Measurements from ENCODE around the gene RGS13.

RGS13 gene

GRCh38 chr1:192635041-192635440 lies 906 bp upstream of the RGS13 start:
- WGBS (ENCODE audit: extremely low coverage, insufficient coverage, insufficient read length) = no CpG with 5 or more reads among the region's 2 CpGs
- no peaks in the 10 kb centered on the region for H3K9me3 ChIP-seq (ENCODE audit: insufficient read depth, low read depth, low read length)
- H3K9ac ChIP-seq (ENCODE audit: low read length) = no peak overlapping the region
- H3K27me3 ChIP-seq (ENCODE audit: insufficient read depth, low read length) = no peaks in the 10 kb centered on the region
- no peak overlapping the region for H3K23ac ChIP-seq (ENCODE audit: low read length)
- DNase-seq = no peak
- no peaks in the 10 kb centered on the region for H3K79me2 ChIP-seq (ENCODE audit: control insufficient read depth, insufficient read depth, low read length, poor library complexity)
- no peak overlapping the region for H4K12ac ChIP-seq (ENCODE audit: low read depth, low read length)
- no peak overlapping the region for H4K8ac ChIP-seq (ENCODE audit: low read depth, low read length)
- no peak overlapping the region for H3K27ac ChIP-seq (ENCODE audit: low read depth, low read length)
- H3K4me3 ChIP-seq (ENCODE audit: low read depth, low read length) = no peak overlapping the region
- no peak overlapping the region for H3K4ac ChIP-seq (ENCODE audit: low read depth, low read length)
- no peak overlapping the region for H3K18ac ChIP-seq (ENCODE audit: low read length)
- H2BK5ac ChIP-seq (ENCODE audit: low read depth, low read length, poor library complexity) = no peak overlapping the region
- no peaks in the 10 kb centered on the region for H3K36me3 ChIP-seq (ENCODE audit: control insufficient read depth in 1 of 2, insufficient read depth in 2 of 2, low read length in 2 of 2)
- no peak overlapping the region for H3K14ac ChIP-seq (ENCODE audit: low read length)
- no peak overlapping the region for H2BK12ac ChIP-seq (ENCODE audit: low read length)
- H3K4me2 ChIP-seq (ENCODE audit: low read length) = no peak overlapping the region
- no peaks in the 10 kb centered on the region for H3K4me1 ChIP-seq (ENCODE audit: control insufficient read depth in 1 of 2, insufficient read depth in 2 of 2, low read length in 2 of 2)
- H2AK5ac ChIP-seq (ENCODE audit: low read length) = no peak overlapping the region
- H2AFZ ChIP-seq (ENCODE audit: insufficient read depth, low read length, poor library complexity) = no peak overlapping the region
- no peak overlapping the region for H4K91ac ChIP-seq (ENCODE audit: low read depth, low read length)
- H3K79me1 ChIP-seq (ENCODE audit: low read length) = no peaks in the 10 kb centered on the region
- no peak overlapping the region for H2BK120ac ChIP-seq (ENCODE audit: insufficient read depth, low read length, poor library complexity)

- no peak overlapping the region for H3K9ac ChIP-seq (ENCODE audit: low read length)
- H2BK12ac ChIP-seq (ENCODE audit: low read length) = no peak overlapping the region
- H3K27ac ChIP-seq (ENCODE audit: low read depth, low read length) = no peak overlapping the region
- no CpG with 5 or more reads among the region's 4 CpGs for WGBS (ENCODE audit: extremely low coverage, insufficient coverage, insufficient read length)
- no peak overlapping the region for H4K12ac ChIP-seq (ENCODE audit: low read depth, low read length)
- H2BK5ac ChIP-seq (ENCODE audit: low read depth, low read length, poor library complexity) = no peak overlapping the region
- no peak overlapping the region for H2BK120ac ChIP-seq (ENCODE audit: insufficient read depth, low read length, poor library complexity)
- H3K4me1 ChIP-seq (ENCODE audit: control insufficient read depth in 1 of 2, insufficient read depth in 2 of 2, low read length in 2 of 2) = no peaks in the 10 kb centered on the region
- H3K27me3 ChIP-seq (ENCODE audit: insufficient read depth, low read length) = no peaks in the 10 kb centered on the region
- H4K91ac ChIP-seq (ENCODE audit: low read depth, low read length) = no peak overlapping the region
- H3K4me2 ChIP-seq (ENCODE audit: low read length) = no peak overlapping the region
- no peak overlapping the region for H3K23ac ChIP-seq (ENCODE audit: low read length)
- no peaks in the 10 kb centered on the region for H3K9me3 ChIP-seq (ENCODE audit: insufficient read depth, low read depth, low read length)
- H3K18ac ChIP-seq (ENCODE audit: low read length) = no peak overlapping the region
- no peak overlapping the region for H2AFZ ChIP-seq (ENCODE audit: insufficient read depth, low read length, poor library complexity)
- no peaks in the 10 kb centered on the region for H3K79me1 ChIP-seq (ENCODE audit: low read length)
- H3K36me3 ChIP-seq (ENCODE audit: control insufficient read depth in 1 of 2, insufficient read depth in 2 of 2, low read length in 2 of 2) = no peaks in the 10 kb centered on the region
- no peak overlapping the region for H4K8ac ChIP-seq (ENCODE audit: low read depth, low read length)
- H2AK5ac ChIP-seq (ENCODE audit: low read length) = no peak overlapping the region
- no peak overlapping the region for H3K4me3 ChIP-seq (ENCODE audit: low read depth, low read length)
- DNase-seq = peak; percentile 13 to 61
- no peaks in the 10 kb centered on the region for H3K79me2 ChIP-seq (ENCODE audit: control insufficient read depth, insufficient read depth, low read length, poor library complexity)
- H3K4ac ChIP-seq (ENCODE audit: low read depth, low read length) = no peak overlapping the region
- no peak overlapping the region for H3K14ac ChIP-seq (ENCODE audit: low read length)
Observed at GRCh38 chr1:192639607-192640368, 3.8 kb downstream of the RGS13 start.

GRCh38 chr1:192652159-192652558 lies 16.2 kb downstream of the RGS13 start:
- no peak overlapping the region for H3K14ac ChIP-seq (ENCODE audit: low read length)
- H3K27me3 ChIP-seq (ENCODE audit: insufficient read depth, low read length) = no peaks in the 10 kb centered on the region
- whole genome bisulfite sequencing (ENCODE audit: extremely low coverage, insufficient coverage, insufficient read length) = no CpG with 5 or more reads among the region's 1 CpG
- H3K4me1 ChIP-seq (ENCODE audit: control insufficient read depth in 1 of 2, insufficient read depth in 2 of 2, low read length in 2 of 2) = no peaks in the 10 kb centered on the region
- H3K23ac ChIP-seq (ENCODE audit: low read length) = no peak overlapping the region
- H3K79me2 ChIP-seq (ENCODE audit: control insufficient read depth, insufficient read depth, low read length, poor library complexity) = no peaks in the 10 kb centered on the region
- H3K4me3 ChIP-seq (ENCODE audit: low read depth, low read length) = no peak overlapping the region
- no peak overlapping the region for H2BK12ac ChIP-seq (ENCODE audit: low read length)
- no peak overlapping the region for H3K4ac ChIP-seq (ENCODE audit: low read depth, low read length)
- H2AK5ac ChIP-seq (ENCODE audit: low read length) = no peak overlapping the region
- H3K9ac ChIP-seq (ENCODE audit: low read length) = no peak overlapping the region
- H2BK5ac ChIP-seq (ENCODE audit: low read depth, low read length, poor library complexity) = no peak overlapping the region
- no peak for DNase-seq
- H4K8ac ChIP-seq (ENCODE audit: low read depth, low read length) = no peak overlapping the region
- no peak overlapping the region for H4K12ac ChIP-seq (ENCODE audit: low read depth, low read length)
- no peak overlapping the region for H2BK120ac ChIP-seq (ENCODE audit: insufficient read depth, low read length, poor library complexity)
- H3K27ac ChIP-seq (ENCODE audit: low read depth, low read length) = no peak overlapping the region
- no peaks in the 10 kb centered on the region for H3K79me1 ChIP-seq (ENCODE audit: low read length)
- no peaks in the 10 kb centered on the region for H3K36me3 ChIP-seq (ENCODE audit: control insufficient read depth in 1 of 2, insufficient read depth in 2 of 2, low read length in 2 of 2)
- H4K91ac ChIP-seq (ENCODE audit: low read depth, low read length) = no peak overlapping the region
- no peak overlapping the region for H3K18ac ChIP-seq (ENCODE audit: low read length)
- no peaks in the 10 kb centered on the region for H3K9me3 ChIP-seq (ENCODE audit: insufficient read depth, low read depth, low read length)
- no peak overlapping the region for H3K4me2 ChIP-seq (ENCODE audit: low read length)
- H2AFZ ChIP-seq (ENCODE audit: insufficient read depth, low read length, poor library complexity) = no peak overlapping the region

DNA sequence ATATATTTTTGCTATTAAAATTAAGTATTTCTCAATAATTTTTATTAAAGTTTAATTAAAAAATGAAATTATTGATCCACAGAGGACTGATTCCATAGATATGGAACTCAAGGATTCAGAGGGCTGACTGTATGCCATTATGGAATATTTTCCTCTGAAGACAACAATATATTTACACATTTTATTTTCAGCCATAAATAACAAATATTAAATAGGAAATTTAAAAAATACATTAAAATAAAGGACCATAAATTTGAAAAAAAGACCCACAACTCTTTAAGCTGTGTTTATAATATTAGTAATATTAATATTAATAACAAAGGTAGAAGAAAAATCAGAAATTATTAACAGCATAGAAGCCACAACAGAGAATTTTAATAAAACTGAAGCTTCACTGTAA lies 18.2 kb downstream of the RGS13 start:
- H3K14ac ChIP-seq (ENCODE audit: low read length) = no peak overlapping the region
- no peaks in the 10 kb centered on the region for H3K4me1 ChIP-seq (ENCODE audit: control insufficient read depth in 1 of 2, insufficient read depth in 2 of 2, low read length in 2 of 2)
- no peak overlapping the region for H2BK12ac ChIP-seq (ENCODE audit: low read length)
- H3K4me3 ChIP-seq (ENCODE audit: low read depth, low read length) = no peak overlapping the region
- no peak overlapping the region for H4K12ac ChIP-seq (ENCODE audit: low read depth, low read length)
- H3K79me1 ChIP-seq (ENCODE audit: low read length) = no peaks in the 10 kb centered on the region
- no peak overlapping the region for H2AFZ ChIP-seq (ENCODE audit: insufficient read depth, low read length, poor library complexity)
- no peak overlapping the region for H2AK5ac ChIP-seq (ENCODE audit: low read length)
- no peak for DNase-seq
- no peak overlapping the region for H3K4ac ChIP-seq (ENCODE audit: low read depth, low read length)
- H3K9me3 ChIP-seq (ENCODE audit: insufficient read depth, low read depth, low read length) = no peaks in the 10 kb centered on the region
- H2BK5ac ChIP-seq (ENCODE audit: low read depth, low read length, poor library complexity) = no peak overlapping the region
- no peak overlapping the region for H3K18ac ChIP-seq (ENCODE audit: low read length)
- no peaks in the 10 kb centered on the region for H3K36me3 ChIP-seq (ENCODE audit: control insufficient read depth in 1 of 2, insufficient read depth in 2 of 2, low read length in 2 of 2)
- H4K8ac ChIP-seq (ENCODE audit: low read depth, low read length) = no peak overlapping the region
- no peaks in the 10 kb centered on the region for H3K79me2 ChIP-seq (ENCODE audit: control insufficient read depth, insufficient read depth, low read length, poor library complexity)
- H3K27me3 ChIP-seq (ENCODE audit: insufficient read depth, low read length) = no peaks in the 10 kb centered on the region
- no peak overlapping the region for H3K4me2 ChIP-seq (ENCODE audit: low read length)
- no peak overlapping the region for H2BK120ac ChIP-seq (ENCODE audit: insufficient read depth, low read length, poor library complexity)
- H4K91ac ChIP-seq (ENCODE audit: low read depth, low read length) = no peak overlapping the region
- H3K23ac ChIP-seq (ENCODE audit: low read length) = no peak overlapping the region
- H3K9ac ChIP-seq (ENCODE audit: low read length) = no peak overlapping the region
- no peak overlapping the region for H3K27ac ChIP-seq (ENCODE audit: low read depth, low read length)
